HG03378 (cell line): ENCODE data around the gene SLC9A8.

Source experiments
- ATAC-seq: cut with Tn5 transposase; IDR thresholded peaks from one replicate; pipeline ENCODE4 v1.9.1; 2021; ENCODE audit warnings: mild to moderate bottlenecking, moderate library complexity; ENCODE audit not compliant: unreplicated experiment

Gene SLC9A8

DNA sequence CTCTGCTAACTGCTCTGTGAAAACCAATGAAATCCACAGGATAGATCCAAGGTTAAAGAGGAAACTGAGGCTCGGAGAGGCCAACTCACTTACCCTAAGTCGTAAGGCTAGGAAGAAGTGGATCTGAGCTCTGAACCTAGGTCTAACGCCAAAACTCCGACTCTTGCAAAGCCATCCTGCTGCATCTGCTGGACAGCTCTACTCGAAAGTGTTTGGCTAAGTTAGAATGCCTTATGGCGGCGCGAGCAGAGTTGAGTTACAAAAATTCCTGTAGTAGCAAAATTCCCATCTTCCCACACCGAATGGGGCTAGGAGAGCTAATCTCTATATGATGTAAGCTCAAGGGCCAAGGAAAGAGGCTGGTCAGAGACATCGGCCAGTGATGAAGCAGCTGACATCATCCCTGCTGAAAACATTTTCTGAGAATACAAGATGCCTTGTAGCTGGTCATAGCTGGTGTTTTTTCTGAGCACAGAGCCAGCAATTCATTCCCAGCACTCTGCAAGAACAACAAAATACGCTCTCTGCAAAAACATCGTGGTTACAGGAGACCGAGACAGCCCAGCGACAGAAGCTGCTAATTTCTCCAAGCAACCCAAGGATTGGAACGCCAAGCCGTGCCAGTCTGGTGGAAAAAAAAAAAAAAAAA lies 100.9 kb downstream of the SLC9A8 start:
- no peak for ATAC-seq

DNA sequence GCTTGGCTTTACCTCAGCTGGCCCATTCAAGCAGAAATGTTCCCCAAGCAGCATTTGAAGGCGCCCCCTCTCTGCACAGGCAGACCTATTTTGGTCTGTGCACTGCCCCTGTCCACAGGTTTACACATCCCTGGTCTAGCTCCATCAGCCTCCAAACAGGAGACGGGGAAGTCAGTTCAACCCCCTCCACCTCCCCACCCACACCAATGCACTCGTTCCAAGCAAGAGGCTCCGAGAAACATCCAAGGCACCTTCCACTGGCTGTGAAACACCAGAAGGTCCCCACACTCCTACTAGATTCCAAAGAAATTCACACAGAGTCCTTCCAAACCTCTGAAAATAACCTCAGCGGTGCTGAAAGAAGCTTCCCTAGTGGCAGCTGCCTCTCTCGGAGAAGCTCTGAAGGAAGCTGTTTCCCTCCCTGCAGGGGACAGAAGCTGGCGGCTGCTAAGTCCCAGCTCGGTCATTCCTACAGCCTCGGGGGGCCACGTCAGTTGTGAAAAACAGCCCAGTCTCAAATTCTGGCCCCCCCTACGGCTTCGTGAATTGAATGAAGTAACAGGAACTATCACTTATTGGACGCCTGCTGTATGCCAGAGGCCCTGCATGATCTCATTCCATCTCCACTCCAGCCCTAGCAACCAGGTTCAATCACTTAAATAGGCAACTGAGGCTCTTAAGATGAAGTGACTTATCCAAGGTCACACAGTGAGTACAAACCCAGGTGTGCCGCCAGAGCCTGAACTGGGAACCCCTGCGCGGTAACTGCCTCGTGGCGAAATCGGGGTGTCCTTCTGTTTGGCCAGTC lies 101.9 kb downstream of the SLC9A8 start:
- ATAC-seq, result peak; percentile 26

DNA sequence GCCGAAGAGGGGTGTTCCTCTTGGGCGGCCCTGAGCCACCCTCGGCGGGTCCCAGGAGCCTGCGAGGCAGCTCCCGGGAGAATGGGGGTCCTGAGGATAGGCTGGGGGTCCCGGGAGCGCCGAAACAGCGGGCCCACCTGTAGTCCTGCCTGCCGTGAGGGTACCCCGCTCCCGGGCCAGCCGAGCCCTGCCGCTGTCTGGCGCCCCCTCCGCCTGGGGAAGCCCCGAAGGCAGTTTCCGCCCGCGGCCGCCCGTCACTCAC lies 102.4 kb downstream of the SLC9A8 start:
- ATAC-seq, result peak; percentile 35

DNA sequence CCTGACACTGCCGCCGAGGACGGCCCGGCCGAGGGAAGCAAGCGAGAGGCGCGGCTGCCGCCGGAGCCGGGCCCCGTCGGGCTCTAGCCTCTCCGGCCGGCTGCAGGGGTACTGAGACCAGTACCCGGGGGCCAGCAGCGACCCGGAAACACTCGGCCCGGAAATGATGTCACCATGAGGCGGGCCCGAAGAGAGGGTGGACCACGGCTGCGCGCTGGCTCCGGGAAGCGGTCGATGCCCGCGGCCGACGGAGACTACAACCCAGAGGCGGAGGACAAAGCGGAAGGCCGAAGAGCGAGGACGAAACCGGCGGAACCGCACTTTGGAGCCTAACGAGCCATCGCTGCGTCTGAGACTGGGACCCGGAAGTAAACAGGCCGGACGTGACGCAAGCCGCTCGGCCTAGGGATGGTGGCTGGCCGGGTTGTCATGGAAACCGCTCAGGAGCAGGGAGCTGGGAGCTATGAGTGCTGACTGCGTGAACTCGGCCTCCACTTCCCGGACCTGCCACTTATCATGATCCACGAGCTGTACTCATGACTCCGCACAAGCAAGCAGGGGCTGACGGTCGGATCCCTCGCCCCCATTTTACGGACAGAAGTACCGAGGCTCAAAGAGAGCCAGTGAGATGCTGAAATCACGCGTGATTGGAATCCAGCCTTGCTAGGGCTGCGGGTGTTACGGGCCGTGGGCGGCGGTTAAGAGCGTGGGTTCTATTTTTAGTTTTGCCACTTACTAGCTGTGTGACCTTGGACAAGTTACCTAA lies 102.9 kb downstream of the SLC9A8 start, which contains the start of gene SPATA2:
TSS of gene SPATA2 (minus strand) at position 150 of the 766 bp plus-strand sequence. CDS start 7,039 bp downstream, outside the sequence.
- ATAC-seq, result peak; percentile 78

DNA sequence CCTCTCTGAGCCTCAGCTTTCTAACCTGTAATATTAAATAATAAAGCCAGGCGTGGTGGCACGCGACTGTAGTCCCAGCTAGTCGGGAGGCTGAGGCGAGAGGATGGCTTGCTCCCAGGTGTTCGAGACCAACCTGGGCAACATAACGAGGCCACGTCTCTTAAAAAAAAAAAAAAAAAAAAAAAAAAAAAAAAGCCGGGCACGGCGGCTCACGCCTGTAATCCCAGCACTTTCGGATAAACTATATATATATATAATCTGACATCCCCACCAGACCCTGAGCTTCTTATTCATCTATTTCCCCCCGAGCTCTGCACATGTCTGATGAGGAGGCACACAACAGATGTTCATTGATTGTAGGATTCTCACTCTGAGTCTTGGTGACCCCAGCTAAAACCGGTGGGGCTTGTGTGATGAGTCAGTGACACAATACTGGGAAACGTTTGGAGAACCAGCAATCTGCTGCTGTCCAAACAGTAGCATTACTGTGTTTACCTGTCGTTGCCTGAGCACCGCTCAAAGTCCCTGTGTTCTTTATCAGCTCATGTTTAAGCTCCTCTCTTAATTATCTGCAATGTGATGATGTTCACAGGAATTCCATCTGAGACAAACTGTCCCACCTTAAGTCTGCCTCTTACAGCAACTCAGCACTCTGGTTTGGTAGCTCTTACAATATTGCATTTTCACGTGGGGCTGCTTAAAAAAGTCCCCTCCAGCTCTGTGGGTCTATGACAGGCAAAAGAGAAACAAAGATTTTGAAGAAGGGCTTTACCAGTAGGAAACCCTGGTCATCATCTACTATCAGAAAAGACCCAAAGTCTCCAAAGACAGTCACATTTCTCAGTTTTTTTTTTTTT lies 103.7 kb downstream of the SLC9A8 start:
- no peak for ATAC-seq

DNA sequence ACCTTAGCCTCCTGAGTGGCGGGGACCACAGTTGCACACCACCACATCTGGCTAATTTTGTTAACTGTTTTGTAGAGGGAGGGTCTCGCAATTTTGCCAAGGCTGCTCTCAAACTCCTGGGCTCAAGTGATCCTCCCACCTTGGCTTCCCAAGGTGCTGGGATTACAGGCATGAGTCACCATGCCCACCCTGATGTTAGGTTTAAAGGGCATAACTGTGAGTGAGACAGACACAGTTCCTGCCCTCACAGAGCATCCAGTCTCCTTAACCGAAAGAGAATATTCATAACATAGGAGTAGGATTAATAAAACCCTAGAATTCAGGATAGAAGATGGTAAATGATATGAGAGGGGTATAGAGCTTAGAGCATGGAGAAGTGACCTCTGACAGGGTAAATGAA lies 105.8 kb downstream of the SLC9A8 start:
- no peak for ATAC-seq

DNA sequence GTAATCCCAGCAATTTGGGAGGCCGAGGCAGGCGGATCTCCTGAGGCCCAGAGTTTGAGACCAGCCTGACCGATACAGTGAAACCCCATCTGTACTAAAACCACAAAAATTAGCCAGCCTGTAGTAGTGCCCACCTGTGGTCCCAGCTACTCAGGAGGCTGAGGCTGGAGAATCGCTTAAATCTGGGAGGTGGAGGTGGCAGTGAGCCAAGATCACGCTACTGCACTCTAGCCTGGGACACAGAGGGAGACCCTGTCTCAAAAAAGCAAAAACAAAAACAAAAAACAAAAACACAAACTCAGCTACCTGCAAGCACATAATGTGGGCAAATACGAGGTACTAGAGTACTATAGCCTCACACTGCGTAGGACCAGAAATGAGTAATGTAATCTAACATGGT lies 106.4 kb downstream of the SLC9A8 start:
- no peak for ATAC-seq

DNA sequence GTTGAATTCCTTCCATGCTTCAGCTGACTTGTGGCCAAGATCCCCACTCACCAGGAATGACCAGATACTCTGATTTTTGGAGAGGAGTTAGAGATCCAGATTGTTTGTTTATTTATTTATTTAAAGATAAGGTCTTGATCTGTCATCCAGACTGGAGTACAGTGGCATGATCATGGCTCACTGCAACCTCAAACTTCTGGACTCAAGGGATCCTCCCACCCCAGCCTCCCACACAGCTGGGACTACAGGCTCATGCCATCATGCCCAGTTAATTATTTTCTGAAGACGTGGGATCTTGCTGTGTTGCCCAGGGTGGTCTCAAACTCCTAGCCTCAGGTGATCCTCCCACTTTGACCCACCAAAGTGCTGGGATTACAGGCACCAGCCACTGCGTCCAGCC lies 106.8 kb downstream of the SLC9A8 start:
- ATAC-seq, result no peak

DNA sequence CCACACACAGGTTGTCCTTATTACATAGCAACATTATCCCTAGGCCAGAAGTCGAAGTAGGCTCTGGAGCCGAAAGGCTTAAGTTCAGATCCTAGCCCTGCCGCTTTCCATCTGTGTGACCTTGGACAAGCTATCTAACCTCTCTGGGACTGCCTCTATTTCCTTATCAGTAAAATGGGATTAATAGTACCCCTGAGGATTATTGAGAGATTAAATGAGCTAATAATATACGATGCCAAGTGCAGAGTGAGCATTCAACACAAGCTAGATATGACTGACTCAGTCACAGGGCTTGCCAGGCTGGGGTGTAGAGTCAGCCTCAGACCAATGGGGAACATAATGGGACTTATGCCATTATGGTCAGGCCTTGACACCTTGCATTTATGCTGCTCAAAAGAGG lies 111.6 kb downstream of the SLC9A8 start:
- ATAC-seq, result no peak

DNA sequence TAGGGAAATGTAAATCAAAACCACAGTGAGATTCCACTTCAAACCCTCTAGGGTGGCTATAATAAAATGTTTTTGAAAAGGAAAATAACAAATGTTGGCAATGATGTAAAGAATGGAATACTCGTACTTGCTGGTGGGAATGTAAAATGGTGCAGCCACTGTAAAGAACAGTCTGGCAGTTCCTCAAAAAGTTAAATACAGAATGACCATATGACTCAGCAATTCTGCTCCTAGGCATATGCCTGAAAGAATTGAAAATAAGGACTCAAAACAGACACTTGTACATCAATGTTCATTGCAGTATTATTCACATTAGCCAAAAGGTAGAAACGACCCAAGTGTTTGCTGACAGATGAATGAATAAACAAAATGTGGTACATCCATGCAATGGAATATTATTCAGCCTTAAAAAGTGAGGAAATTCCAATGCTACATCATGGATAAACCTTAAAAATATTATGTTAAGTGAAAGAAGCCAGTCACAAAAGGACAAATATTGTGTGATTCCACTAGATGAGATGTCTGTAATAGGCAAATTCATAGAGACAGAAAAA lies 113.3 kb downstream of the SLC9A8 start:
- no peak for ATAC-seq

DNA sequence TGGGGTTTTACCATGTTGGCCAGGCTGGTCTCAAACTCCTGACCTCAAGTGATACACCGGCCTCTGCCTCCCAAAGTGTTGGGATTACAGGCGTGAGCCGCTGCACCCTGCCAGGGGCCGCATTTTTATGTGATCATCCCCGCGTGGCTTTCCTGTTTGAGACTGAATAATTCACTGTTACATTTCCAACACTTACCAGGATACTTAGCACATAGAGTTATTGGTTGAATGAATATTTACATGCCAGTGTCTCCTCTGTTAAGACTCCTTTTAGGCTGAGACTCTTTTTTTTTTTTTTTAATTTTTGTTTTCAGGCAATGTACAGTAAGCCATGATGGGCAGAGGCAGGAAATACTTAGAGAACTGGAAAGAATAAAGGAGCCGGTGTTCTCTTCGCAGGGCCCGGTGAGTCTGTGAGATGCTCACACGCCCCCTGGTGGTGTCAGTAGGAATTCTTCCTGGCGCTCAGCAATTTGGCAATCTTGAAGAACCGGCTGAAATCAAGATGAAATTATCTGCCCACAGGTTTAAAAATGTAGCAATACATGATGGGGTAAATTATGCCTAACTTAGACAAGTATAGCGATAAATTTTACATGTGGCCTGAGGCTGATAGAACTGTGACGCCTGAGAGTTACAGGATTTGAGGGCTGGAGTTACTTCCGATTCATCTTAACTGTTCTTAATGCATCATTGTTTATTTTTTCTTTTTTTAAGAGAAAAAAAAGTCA lies 115.9 kb downstream of the SLC9A8 start:
- no peak for ATAC-seq

DNA sequence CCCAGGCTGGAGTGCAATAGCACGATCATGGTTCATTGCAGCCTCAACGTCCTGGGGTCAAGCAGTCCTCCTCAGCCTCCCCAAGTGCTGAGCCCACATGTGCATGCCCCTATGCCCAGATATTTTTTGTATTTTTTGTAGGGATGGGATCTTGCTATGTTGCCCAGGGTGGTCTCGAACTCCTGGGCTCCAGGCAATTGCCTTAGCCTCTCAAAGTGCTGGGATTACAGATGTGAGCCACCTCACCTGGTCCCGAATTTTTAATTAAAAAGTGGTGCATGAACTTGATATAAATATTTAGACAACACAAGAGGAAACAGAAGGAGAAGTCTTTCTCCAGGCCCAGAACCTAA lies 116.5 kb downstream of the SLC9A8 start:
- no peak for ATAC-seq

DNA sequence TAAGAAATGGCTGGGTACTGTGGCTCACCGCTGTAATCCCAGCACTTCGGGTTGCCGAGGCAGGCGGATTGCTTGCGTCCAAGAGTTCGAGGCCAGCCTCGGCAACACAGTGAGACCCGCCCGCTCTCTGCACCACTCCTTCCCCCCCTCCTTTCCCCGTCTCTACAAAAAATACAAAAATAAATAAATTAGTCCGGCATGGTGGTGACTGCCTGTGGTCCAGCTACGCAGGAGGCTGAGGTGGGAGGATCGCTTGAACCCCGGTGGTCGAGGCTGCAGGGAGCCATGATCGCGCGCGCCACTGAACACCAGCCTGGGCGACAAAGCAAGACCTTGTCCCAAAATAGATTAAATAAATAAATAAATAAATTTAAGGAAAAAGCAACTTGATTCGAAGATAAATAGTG lies 123.1 kb downstream of the SLC9A8 start:
- ATAC-seq, result no peak

DNA sequence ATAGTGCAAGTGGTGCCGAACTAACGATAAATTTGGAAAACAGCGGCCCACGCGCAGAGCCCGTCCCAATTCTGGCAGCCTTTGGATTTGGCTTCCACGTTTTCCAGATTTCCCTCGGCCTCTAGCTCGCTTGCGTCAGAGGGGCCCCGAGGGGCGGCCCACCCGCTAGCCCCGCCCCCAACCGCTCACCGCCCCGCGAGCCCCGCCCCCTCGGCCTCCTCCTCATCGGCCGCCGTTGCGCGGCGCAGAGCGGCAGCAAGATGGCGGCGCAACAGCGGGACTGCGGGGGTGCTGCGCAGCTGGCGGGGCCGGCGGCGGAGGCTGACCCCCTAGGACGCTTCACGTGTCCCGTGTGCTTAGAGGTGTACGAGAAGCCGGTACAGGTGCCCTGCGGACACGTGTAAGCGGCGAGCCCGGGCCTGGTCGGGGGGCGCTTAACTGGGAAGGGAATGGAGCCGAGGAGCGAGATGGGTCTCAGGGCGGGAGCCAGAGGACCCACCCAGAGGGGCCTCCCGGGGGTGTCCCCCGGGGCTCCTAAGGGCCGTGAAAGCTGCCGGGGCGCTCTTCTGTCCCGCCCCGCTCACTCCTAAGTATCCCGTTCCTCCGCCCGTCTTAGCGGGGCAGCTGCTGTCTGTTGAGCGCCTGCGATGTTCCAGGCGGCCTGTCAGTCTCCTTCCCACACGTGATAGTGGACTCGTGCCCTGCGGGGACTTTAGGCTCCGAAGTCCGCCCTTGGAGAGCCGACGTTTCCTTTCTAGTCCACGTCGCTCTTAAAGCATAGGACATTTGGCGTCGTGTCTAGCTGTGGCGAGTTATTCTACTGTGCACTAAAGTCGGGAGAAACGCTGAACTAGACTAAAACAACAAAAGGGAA lies 123.8 kb downstream of the SLC9A8 start, which contains the start of gene RNF114:
TSS of gene RNF114 (plus strand) at position 245 of the 874 bp plus-strand sequence. CDS start at position 261, 16 bp downstream.
- no peak for ATAC-seq

DNA sequence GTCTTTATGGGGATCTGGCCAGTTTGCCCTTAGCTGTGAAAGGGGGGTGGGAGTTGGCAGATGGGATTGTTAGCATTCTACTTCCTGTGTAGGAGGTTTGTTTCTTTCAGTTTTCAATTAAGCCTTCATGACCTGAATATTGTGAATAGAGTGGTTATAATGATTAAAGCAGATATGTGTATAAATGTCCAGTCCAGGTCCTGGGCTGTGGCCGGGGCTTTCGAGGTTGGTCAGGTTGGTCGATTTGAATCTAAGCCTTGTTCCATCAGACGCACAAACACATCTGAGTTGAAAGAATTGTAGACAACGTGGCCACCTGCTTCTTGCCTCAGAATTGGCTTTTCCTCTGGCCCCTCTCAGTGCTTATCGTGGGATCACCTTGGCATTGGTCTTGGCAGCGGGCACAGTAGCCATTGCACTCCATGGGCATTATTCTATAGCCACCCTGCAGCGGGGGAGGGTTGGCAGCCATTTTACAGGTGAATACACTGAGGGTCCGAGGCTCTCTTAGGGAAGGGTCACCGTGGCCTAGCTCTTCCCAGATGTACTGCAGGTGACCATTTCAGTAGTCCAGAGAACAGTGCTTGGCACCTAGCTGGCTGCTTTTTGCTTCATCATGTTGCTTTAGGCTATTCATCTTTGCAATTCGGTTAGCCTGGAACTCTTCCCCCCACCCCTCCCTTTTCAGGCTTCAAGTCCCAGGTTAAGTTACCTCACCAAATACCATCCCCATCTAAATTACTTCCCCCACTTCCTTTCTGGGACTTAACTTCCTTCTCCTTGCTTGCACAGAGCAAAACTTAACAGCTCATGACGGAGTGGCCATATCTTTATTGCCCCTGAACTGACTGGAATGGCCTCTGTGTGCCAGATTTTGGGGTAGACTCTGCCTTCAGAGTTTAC lies 124.7 kb downstream of the SLC9A8 start:
- ATAC-seq, result no peak

DNA sequence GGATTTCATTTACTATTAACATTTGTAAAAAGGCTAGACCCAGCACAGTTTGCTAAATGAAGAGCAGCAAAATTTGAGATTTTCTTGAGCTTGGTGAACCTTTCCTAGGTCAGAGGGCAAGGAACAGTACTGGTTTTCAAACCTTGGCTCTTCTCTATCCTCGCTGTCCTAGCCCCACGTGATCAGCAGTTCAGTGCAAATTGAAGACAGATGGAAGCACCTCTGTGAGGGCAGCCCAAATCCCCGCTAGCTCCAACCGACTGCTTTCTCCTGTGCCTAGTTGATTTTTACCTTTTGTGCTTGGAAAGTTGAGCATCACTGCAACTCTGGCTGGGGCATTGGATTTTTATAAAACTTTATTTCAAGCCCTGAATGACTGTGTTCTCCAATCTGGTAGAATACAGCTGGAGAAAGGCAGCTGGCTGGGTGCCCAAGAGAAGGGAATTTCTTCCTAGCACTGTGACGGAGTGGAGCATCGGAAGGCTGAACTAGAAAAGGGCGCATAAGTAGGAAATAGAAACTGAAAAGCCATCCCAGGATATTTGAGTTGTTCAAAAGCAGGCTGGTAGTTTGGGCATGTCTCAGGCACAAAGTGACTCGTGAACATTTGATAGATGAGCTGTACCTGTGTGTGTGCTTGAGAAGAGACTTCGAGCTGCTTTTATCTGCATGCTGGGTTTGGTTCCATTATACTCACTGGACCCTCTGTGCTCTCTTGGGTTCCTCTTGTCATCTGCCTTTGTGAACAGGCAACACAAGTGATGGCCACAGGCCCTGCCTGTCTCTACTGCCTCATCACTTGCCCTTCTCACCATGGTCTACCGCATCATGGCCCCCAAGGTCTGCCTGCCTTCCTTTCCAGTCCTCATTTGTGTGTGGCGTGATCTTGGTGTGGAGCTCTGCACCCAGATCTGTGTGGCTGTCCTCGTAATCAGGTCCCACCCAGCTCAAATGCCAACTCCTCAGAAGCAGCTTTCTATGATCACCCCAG lies 125.8 kb downstream of the SLC9A8 start:
- ATAC-seq, result no peak

DNA sequence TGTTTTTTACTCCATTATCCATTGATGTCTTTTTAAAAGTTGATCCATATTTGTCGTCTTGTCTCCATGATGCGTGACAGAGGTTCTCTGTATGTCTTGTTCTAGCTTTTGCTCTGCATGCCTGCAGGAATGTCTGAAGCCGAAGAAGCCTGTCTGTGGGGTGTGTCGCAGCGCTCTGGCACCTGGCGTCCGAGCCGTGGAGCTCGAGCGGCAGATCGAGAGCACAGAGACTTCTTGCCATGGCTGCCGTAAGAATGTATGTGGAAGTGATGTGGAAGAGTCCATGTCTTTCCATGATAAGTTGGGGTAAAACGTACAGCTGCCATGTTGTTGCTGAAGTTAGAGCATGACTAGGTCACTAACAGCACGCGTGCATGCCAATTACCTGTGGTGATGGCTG lies 128.8 kb downstream of the SLC9A8 start:
- ATAC-seq, result no peak
